GM19099 (cell line): ENCODE results near the gene CHD5.

Experiments
- POLR2A ChIP-seq: IDR thresholded peaks from 3 replicates; pipeline ENCODE4 v1.6.1; 2011; ENCODE audit warnings: low read depth; ENCODE audit not compliant: insufficient read length; ENCODE audit errors: extremely low read depth

The CHD5 gene

GRCh38 chr1:6111991-6112689 lies 68.0 kb downstream of the CHD5 start:
- no peak for TF ChIP-seq POLR2A

- no peak for TF ChIP-seq POLR2A
Observed at GRCh38 chr1:6111571-6111970, 68.5 kb downstream of the CHD5 start.

GRCh38 chr1:6110326-6110725 lies 69.8 kb downstream of the CHD5 start:
- TF ChIP-seq POLR2A, result no peak

- no peak for TF ChIP-seq POLR2A
Observed at GRCh38 chr1:6109688-6110087, 70.4 kb downstream of the CHD5 start.

GRCh38 chr1:6108937-6109614 lies 71.0 kb downstream of the CHD5 start:
- TF ChIP-seq POLR2A, result no peak

- no peak for TF ChIP-seq POLR2A
Observed at GRCh38 chr1:6108476-6108875, 71.6 kb downstream of the CHD5 start.

GRCh38 chr1:6107409-6108356 lies 72.4 kb downstream of the CHD5 start:
- TF ChIP-seq POLR2A, result no peak

GRCh38 chr1:6106977-6107376 lies 73.1 kb downstream of the CHD5 start:
- no peak for TF ChIP-seq POLR2A

GRCh38 chr1:6106321-6106731 lies 73.8 kb downstream of the CHD5 start:
- no peak for TF ChIP-seq POLR2A

GRCh38 chr1:6105763-6106162 lies 74.4 kb downstream of the CHD5 start:
- TF ChIP-seq POLR2A, result no peak

GRCh38 chr1:6105218-6105679 lies 74.9 kb downstream of the CHD5 start:
- TF ChIP-seq POLR2A, result no peak

GRCh38 chr1:6104631-6105030 lies 75.5 kb downstream of the CHD5 start:
- TF ChIP-seq POLR2A, result no peak

GRCh38 chr1:6103854-6104530 lies 76.1 kb downstream of the CHD5 start:
- TF ChIP-seq POLR2A, result no peak

- no peak for TF ChIP-seq POLR2A
Observed at GRCh38 chr1:6103111-6103853, 76.8 kb downstream of the CHD5 start.
